K562 (cell line): ENCODE data around the gene NHLH2. TPM values are rescaled to one million over a fixed set of nuclear protein-coding genes. Genes with fewer than 3 reads are reported as not detected.

Experiments
- ATAC-seq: fragments of 200-7000 bp; cut with Tn5 transposase; 3 replicates; pipeline ENCODE4 v1.9.1; 2020; ENCODE audit warnings: moderate library complexity
- BruUV-seq: library from RNA; stranded (reverse); fragments of 400-500 nt; replicated peaks from 2 replicates; lab custom pipeline; 2021; lab: Mats Ljungman, UMichigan
- CTCF ChIA-PET: fragments of 300-600 bp; formaldehyde crosslinking; extraction: SDS; loops from one replicate; lab custom pipeline; 2021; ENCODE audit warnings: low intra/inter-chr PET ratio; lab: Yijun Ruan, JAX
- POLR2A ChIA-PET: fragments of 300-600, 350-650 bp; sonication (Branson Sonifier 250); formaldehyde crosslinking; extraction: SDS; loops from one replicate; lab custom pipeline; 2021; ENCODE audit warnings: antibody characterized with exemption, inconsistent platforms; lab: Yijun Ruan, JAX
- DNase-seq, 4 experiments: peaks; one replicate each; pipeline versions ENCODE4 v3.0.0 to v3.0.0-alpha.2; 2011 to 2018; ENCODE audit warnings: low spot score in 3 of 4, mixed read lengths in 3 of 4; ENCODE audit errors: extremely low read depth in 1 of 4
- FAIRE-seq: peaks from 2 replicates; lab custom pipeline; 2011; peaks lifted over from hg19 to GRCh38; lab: Jason Lieb, UNC
- H2AFZ ChIP-seq: 2 replicates; pipeline ENCODE4 v1.6.0; 2011; ENCODE audit warnings: low read depth, low read length, control low read depth, inconsistent platforms
- H3K27ac ChIP-seq: fragments of 200-600 bp; 3 replicates; pipeline ENCODE4 v1.8.0; 2011; ENCODE audit warnings: low read depth, mild to moderate bottlenecking, control low read depth, inconsistent platforms, low read length, moderate library complexity, mixed read lengths; ENCODE audit errors: extremely low read depth
- H3K27me3 ChIP-seq, 2 experiments: fragments of 300-600 bp in 1 of 2; 2 replicates in 1 of 2; 3 replicates in 1 of 2; pipeline versions ENCODE4 v1.6.0 to v1.8.0; 2011; ENCODE audit warnings: inconsistent platforms in 2 of 2, low read length in 2 of 2, mild to moderate bottlenecking in 1 of 2, mixed read lengths in 1 of 2, moderate library complexity in 1 of 2; ENCODE audit not compliant: control insufficient read depth in 2 of 2, insufficient read depth in 2 of 2
- H3K36me3 ChIP-seq: fragments of 300-600 bp; 3 replicates; pipeline ENCODE4 v1.8.0; 2011; ENCODE audit warnings: mild to moderate bottlenecking, low read length, inconsistent platforms; ENCODE audit not compliant: control insufficient read depth, insufficient read depth
- H3K4me1 ChIP-seq, 2 experiments: fragments of 200-600 bp in 1 of 2; replicated peaks in 1 of 2; 2 replicates in 1 of 2; 3 replicates in 1 of 2; pipeline versions ENCODE4 v1.5.1 to v1.8.0; 2011; ENCODE audit warnings: inconsistent platforms in 2 of 2, low read length in 2 of 2, mild to moderate bottlenecking in 1 of 2, mixed read lengths in 1 of 2, moderate library complexity in 1 of 2; ENCODE audit not compliant: control insufficient read depth in 2 of 2, insufficient read depth in 2 of 2
- H3K4me2 ChIP-seq: 2 replicates; pipeline ENCODE4 v1.6.1; 2011; ENCODE audit warnings: low read length, control low read depth, inconsistent platforms, mixed read lengths; ENCODE audit not compliant: insufficient read depth
- H3K4me3 ChIP-seq: fragments of 200-600 bp; sonication (generic), shearing (Covaris generic); 2 replicates; pipeline ENCODE4 v1.5.1; 2016; ENCODE audit warnings: control low read depth, inconsistent platforms
- H3K79me2 ChIP-seq: fragments of 200-600 bp; 3 replicates; pipeline ENCODE4 v1.8.0; 2011; ENCODE audit warnings: low read length, inconsistent platforms; ENCODE audit not compliant: control insufficient read depth, insufficient read depth
- H3K9ac ChIP-seq, 2 experiments: 2 replicates each; pipeline versions ENCODE4 v1.6.0 to v1.6.1; 2011; ENCODE audit warnings: low read depth in 2 of 2, low read length in 2 of 2, control low read depth in 1 of 2, inconsistent platforms in 1 of 2, mild to moderate bottlenecking in 1 of 2, mixed read lengths in 1 of 2; ENCODE audit not compliant: insufficient read depth in 1 of 2
- H3K9me1 ChIP-seq: one replicate; pipeline ENCODE4 v1.6.0; 2011; ENCODE audit warnings: inconsistent platforms, mild to moderate bottlenecking, low read length, moderate library complexity; ENCODE audit not compliant: control insufficient read depth, insufficient read depth
- H3K9me3 ChIP-seq: replicated peaks from 2 replicates; pipeline ENCODE4 v1.5.1; 2011; ENCODE audit warnings: low read depth, low read length, inconsistent platforms; ENCODE audit not compliant: control insufficient read depth, insufficient read depth
- H4K20me1 ChIP-seq: replicated peaks from 2 replicates; pipeline ENCODE4 v1.6.1; 2011; ENCODE audit warnings: low read length, inconsistent platforms, mixed read lengths; ENCODE audit not compliant: control insufficient read depth, insufficient read depth
- GABPA ChIP-seq: fragments of 200-800 bp; sonication (Bioruptor generic); conservative IDR thresholded peaks from 2 replicates; pipeline ENCODE4 v1.6.1; 2016; ENCODE audit warnings: low read depth, missing genetic modification characterization, missing compliant biosample characterization
- MCM2 ChIP-seq: fragments of 450-650 bp; IDR thresholded peaks from 2 replicates; pipeline ENCODE4 v1.6.1; 2017; ENCODE audit warnings: low read depth, mild to moderate bottlenecking
- TEAD1 ChIP-seq, 2 experiments: fragments of 450-650 bp in 1 of 2; sonication (generic) in 1 of 2; formaldehyde crosslinking; IDR thresholded peaks; 2 replicates each; pipeline versions ENCODE4 v1.4.0 to v1.8.0; 2020 to 2022; ENCODE audit warnings: mild to moderate bottlenecking in 2 of 2, missing genetic modification reagents in 1 of 2
- TFAM ChIP-seq: fragments of 250-450 bp; sonication (Bioruptor Pico); conservative IDR thresholded peaks from 2 replicates; pipeline ENCODE4 v1.5.0; 2021; ENCODE audit warnings: mild to moderate bottlenecking, moderate library complexity
- ZSCAN29 ChIP-seq: fragments of 450-650 bp; IDR thresholded peaks from 2 replicates; pipeline ENCODE4 v1.6.1; 2017
- WGBS: fragments of 100-300 bp; shearing (Covaris generic); methylation state at CpG from one replicate; pipeline ENCODE4 v1.1.6; 2016; ENCODE audit warnings: low coverage, mixed read lengths; ENCODE audit not compliant: insufficient coverage; ENCODE audit errors: missing lambda C conversion rate; 5-methylcytosine and 5-hydroxymethylcytosine counted together
- in situ Hi-C: fragments of 300-500 bp; cut with MboI; formaldehyde crosslinking; loops from 4 replicates; pipeline ENCODE4 v1.15.0; 2018; ENCODE audit warnings: inconsistent platforms, mixed read lengths
- intact Hi-C: fragments of 100-400 bp; cut with micrococcal nuclease; formaldehyde crosslinking; loops from 2 replicates; pipeline ENCODE4 v1.14.2; 2022
- polyA plus RNA-seq, 8 experiments: library from polyadenylated mRNA; depleted of rRNA in 4 of 8; stranded (reverse) in 5 of 8; unstranded in 3 of 8; fragments of >200 nt; fragmentation: Nextera tagmentation in 2 of 8; fragmentation: Illumina TruSeq in 1 of 8; extraction: Ambion mirVana in 2 of 8; extraction: Trizol in 1 of 8; gene quantifications; 2 replicates each; pipeline versions ENCODE4 v1.2.1 to v1.2.3, GENCODE V29; 2011 to 2014; ENCODE audit warnings: inconsistent platforms in 1 of 8, missing spikeins in 1 of 8
- total RNA-seq, 7 experiments: library from RNA; depleted of rRNA in 6 of 7; stranded (reverse); fragments of >200 nt in 6 of 7; fragmentation: Illumina TruSeq in 2 of 7; extraction: Trizol in 2 of 7; gene quantifications; 2 replicates each; pipeline versions ENCODE4 v1.2.1 to v1.2.3, GENCODE V29; 2011 to 2021; ENCODE audit warnings: low replicate concordance in 1 of 7
- TF ChIP-seq, protein P1 (sequence below): fragments of 450-650 bp; IDR thresholded peaks from 2 replicates; pipeline ENCODE4 v1.6.1; 2018; ENCODE audit warnings: mild to moderate bottlenecking, low read depth; ENCODE audit not compliant: partially characterized antibody
- TF ChIP-seq, protein P2 (sequence below): IDR thresholded peaks from 2 replicates; pipeline ENCODE4 v1.6.1; 2016; ENCODE audit warnings: missing genetic modification characterization, missing compliant biosample characterization

The NHLH2 gene
- total and polyA plus RNA-seq, 9 of the 15 experiments (the other 6 are each of a cell fraction or from before 2014, with no cell fraction given), result not detected

DNA sequence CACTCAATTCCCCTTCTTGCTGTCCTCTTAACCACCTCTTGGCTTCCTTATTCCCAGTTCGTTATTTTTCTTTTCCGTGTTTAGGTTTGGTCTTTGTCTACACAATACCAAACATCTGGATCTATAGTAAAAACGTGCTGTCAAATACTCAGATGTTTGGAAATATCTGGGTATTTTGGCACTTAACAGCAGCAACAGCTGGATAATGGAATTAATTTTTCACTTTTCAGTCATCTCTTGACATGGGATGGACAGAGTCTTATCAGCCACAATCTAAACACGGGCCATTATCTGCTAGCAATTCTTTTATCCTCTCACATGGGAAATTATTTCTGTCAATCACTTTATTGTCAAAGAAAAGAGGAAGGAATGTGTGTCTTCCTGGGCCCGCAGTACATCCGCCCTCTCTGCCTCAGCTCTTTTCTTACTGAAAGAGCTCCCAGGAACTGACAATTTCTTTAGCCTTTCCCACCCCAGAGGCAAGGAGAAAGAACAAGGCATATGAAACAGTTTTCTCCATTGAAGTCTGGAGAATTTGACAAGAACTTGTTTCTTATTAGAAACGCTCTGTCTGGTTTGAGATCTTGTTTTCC, 13.4 kb downstream of the NHLH2 start:
- Histone ChIP-seq H2AFZ (no peak overlapping the region), H3K79me2 (no peaks in the 10 kb centered on the region), H3K27me3 (peaks cover 0 to 15% of the 10 kb centered on the region in 2 experiments; a peak in 4 of 5 replicates), H3K9me3 (no peaks in the 10 kb centered on the region), H3K4me1 (peaks cover 0 to 10% of the 10 kb centered on the region in 2 experiments; a peak in 3 of 5 replicates), H3K27ac (no peak overlapping the region), H3K4me3 (no peak overlapping the region), H3K9me1 (no peaks in the 10 kb centered on the region), H3K36me3 (no peaks in the 10 kb centered on the region), H3K9ac (no peak overlapping the region), H4K20me1 (no peaks in the 10 kb centered on the region), H3K4me2 (no peak overlapping the region)
- no peak for DNase-seq
- WGBS, result 21% methylated on average over 7 of the region's 7 CpGs
- ChIA-PET POLR2A (no interaction called here), CTCF (no interaction called here)
- BruUV-seq, result no TSS peak
- FAIRE-seq, result no peak
- intact Hi-C loops, result no loop called here
- TF ChIP-seq ZSCAN29, result peak; percentile 60; the same call in 1 of the 2 replicates
- 0 out of 2 replicates have a peak, but pooled peaks have one; percentile 12 for TF ChIP-seq GABPA
- TF ChIP-seq, protein P1, sequence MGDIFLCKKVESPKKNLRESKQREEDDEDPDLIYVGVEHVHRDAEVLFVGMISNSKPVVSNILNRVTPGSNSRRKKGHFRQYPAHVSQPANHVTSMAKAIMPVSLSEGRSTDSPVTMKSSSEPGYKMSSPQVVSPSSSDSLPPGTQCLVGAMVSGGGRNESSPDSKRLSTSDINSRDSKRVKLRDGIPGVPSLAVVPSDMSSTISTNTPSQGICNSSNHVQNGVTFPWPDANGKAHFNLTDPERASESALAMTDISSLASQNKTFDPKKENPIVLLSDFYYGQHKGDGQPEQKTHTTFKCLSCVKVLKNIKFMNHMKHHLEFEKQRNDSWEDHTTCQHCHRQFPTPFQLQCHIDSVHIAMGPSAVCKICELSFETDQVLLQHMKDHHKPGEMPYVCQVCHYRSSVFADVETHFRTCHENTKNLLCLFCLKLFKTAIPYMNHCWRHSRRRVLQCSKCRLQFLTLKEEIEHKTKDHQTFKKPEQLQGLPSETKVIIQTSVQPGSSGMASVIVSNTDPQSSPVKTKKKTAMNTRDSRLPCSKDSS, result no peak
- no peak for TF ChIP-seq TEAD1 (CRISPR knock-in tag; IDR thresholded peaks at IDR 0.05)
- TF ChIP-seq, protein P2, sequence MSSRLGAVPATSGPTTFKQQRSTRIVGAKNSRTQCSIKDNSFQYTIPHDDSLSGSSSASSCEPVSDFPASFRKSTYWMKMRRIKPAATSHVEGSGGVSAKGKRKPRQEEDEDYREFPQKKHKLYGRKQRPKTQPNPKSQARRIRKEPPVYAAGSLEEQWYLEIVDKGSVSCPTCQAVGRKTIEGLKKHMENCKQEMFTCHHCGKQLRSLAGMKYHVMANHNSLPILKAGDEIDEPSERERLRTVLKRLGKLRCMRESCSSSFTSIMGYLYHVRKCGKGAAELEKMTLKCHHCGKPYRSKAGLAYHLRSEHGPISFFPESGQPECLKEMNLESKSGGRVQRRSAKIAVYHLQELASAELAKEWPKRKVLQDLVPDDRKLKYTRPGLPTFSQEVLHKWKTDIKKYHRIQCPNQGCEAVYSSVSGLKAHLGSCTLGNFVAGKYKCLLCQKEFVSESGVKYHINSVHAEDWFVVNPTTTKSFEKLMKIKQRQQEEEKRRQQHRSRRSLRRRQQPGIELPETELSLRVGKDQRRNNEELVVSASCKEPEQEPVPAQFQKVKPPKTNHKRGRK (tag), result peak; percentile 57
- TF ChIP-seq TFAM (CRISPR knock-in tag), result no peak
- TF ChIP-seq MCM2, result no peak
- in situ Hi-C loops, result no loop called here
- ATAC-seq, result no peak
